Globus pallidus (tissue), 1 donor: ENCODE data around the gene MGMT.

Source experiments
- DNase-seq: peaks from one replicate; pipeline ENCODE4 v3.0.0-alpha.2; 2015; ENCODE audit warnings: low spot score

The MGMT gene

DNA sequence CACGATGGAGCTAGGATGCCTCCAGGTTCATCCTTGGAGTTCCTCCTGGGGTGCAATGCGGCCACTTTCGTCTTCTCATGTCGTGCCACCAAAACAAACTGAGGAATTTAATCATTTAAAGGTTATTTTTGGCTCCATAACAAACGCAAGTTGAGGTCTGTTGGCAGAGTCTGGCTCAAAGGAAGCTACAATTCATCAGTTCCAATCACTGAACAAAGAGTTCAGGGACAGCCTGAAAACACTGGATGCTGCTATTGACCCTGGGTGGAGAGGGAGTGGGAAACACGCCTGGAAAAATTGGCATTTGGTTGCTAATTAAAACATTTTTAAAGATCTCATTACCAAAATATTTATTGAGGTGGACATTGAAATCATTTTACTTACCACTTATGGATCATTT lies 11.4 kb upstream of the MGMT start:
- no peak for DNase-seq

- no peak for DNase-seq
Measured at GRCh38 chr10:129459762-129460539, 7.1 kb upstream of the MGMT start.

- DNase-seq, result no peak
Measured at GRCh38 chr10:129462257-129462795, 4.7 kb upstream of the MGMT start.

- no peak for DNase-seq
Measured at GRCh38 chr10:129464251-129464650, 2.8 kb upstream of the MGMT start.

DNA sequence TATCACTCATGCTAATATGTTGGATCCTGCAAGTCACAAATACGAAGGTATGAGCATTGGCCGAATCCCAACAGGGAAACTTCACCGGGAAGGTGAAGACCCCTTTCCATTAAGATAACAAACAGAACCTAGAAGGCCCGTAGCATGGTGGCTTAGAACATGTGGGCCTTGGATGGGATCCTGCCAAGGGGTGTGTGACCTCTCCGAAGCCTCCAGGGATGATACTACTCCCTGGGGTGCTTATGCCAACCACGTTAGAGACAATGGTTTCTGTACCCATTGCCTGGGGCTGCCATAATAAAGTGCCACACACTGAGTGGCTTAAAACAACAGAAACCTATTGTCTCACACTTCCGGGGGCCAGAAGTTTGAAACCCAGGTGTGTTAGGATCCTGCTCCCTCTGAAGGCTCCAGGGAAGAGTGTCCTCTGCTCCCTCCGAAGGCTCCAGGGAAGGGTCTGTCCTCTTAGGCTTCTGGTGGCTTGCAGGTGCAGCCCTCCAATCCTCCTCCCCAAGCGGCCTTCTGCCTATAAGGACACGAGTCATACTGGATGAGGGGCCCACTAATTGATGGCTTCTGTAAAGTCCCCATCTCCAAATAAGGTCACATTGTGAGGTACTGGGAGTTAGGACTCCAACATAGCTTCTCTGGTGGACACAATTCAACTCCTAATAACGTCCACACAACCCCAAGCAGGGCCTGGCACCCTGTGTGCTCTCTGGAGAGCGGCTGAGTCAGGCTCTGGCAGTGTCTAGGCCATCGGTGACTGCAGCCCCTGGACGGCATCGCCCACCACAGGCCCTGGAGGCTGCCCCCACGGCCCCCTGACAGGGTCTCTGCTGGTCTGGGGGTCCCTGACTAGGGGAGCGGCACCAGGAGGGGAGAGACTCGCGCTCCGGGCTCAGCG lies 992 bp upstream of the MGMT start:
- DNase-seq, result no peak

DNA sequence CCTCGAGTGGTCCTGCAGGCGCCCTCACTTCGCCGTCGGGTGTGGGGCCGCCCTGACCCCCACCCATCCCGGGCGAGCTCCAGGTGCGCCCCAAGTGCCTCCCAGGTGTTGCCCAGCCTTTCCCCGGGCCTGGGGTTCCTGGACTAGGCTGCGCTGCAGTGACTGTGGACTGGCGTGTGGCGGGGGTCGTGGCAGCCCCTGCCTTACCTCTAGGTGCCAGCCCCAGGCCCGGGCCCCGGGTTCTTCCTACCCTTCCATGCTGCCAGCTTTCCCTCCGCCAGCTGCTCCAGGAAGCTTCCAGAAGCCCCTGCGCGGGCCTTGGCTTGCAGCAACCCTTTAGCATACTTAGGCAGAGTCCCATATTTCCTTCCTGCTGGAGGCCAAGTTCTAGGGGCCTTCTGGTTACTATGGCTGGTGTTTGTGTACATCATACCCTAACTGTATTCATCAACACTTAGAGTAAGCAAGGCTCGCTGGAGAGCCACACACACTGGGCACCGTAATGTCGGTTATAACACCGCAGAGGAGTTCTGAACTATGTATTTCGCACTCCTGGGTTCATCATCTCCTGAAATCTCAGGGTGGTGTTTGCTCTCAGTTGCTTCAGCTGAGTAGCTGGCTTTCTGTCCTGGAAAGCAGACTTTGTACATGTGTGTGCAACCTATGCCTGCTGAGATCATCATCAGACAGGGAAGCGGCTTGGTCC lies 471 bp downstream of the MGMT start:
- DNase-seq, result no peak

GRCh38 chr10:129468187-129468586 lies 1.1 kb downstream of the MGMT start:
- DNase-seq, result no peak

GRCh38 chr10:129470103-129470851 lies 3.2 kb downstream of the MGMT start:
- DNase-seq, result no peak

DNA sequence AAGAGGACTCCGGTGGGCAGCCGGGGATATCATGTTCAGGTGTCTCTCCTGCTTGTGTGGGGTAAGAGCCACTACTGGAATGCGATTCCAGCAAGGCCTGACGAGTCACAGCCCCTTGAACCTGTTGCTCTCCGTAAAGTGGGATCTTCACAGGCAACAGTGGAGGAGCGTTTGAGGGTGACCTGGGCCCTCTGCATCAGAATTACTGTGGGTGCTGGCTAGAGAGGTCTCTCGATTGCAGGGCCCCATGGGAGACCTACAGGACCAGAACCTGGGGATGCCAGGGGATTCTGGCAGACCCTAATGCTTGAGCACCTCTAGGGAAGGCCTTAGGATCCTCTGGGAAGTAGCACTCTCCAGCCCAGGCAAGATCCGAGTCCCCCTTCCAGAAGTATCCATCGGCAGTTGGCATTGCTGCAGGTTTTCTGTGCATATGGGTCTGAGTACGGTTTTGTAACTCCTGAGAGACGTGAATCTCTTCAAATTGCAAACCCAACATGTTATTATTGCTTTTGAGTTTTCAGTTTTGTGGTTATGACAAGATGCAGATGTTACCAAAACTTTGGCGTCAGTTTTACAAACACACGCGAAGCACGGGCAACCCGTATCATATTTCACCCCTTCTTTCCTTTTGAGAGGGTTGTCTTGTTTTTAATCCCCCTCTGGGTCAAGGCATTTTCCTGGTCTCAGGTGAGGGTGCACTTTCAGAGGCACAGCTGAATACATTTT lies 4.6 kb downstream of the MGMT start:
- DNase-seq, result no peak

GRCh38 chr10:129472696-129473555 lies 5.9 kb downstream of the MGMT start:
- no peak for DNase-seq

- DNase-seq, result no peak
Measured at GRCh38 chr10:129474642-129475041, 7.6 kb downstream of the MGMT start.

DNA sequence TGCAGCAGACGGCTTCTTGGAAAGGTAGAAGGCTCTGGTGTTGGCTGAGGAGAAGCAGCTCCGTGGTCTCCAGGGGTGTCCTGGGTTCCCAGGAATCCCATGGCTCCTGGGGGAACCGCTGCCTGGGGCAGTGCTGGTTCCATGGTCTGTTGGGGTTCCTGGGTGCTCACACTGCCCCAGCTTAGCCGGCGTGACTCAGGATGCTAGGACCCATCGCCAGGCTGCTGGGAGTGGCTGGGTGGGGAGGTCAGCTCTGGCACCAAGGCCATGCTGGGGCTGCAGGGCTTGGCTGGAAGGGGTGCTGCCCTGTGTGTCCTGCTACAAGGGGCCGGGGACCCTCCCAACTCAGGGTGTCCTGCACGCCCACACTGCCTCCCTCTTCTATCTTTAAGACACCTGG lies 9.4 kb downstream of the MGMT start:
- DNase-seq, result no peak

GRCh38 chr10:129477051-129477450 lies 10.0 kb downstream of the MGMT start:
- DNase-seq, result no peak

DNA sequence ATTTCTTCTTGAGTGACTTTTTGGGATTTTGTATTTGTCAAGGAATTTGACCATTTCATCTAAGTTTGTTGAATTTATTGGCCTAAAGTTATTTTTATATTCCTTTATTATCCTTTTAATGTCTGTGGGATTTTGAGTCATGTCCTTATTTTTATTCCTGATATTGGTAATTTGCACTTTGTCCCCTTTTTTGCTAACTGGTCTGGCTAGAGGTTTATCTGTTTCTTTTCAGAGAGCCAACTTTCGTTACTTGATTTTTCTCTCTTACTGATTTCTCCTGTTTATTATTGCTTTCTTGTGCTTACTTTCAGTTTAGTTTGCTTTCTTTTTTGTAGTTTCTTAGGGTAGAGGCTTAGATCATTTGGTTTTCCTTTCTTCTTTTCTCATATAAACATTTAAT lies 14.6 kb downstream of the MGMT start:
- DNase-seq, result no peak

- DNase-seq, result no peak
Measured at GRCh38 chr10:129483430-129484010, 16.5 kb downstream of the MGMT start.

- DNase-seq, result no peak
Measured at GRCh38 chr10:129486805-129487204, 19.8 kb downstream of the MGMT start.

GRCh38 chr10:129491123-129491734 lies 24.2 kb downstream of the MGMT start:
- DNase-seq, result no peak

- no peak for DNase-seq
Measured at GRCh38 chr10:129494176-129494575, 27.1 kb downstream of the MGMT start.

DNA sequence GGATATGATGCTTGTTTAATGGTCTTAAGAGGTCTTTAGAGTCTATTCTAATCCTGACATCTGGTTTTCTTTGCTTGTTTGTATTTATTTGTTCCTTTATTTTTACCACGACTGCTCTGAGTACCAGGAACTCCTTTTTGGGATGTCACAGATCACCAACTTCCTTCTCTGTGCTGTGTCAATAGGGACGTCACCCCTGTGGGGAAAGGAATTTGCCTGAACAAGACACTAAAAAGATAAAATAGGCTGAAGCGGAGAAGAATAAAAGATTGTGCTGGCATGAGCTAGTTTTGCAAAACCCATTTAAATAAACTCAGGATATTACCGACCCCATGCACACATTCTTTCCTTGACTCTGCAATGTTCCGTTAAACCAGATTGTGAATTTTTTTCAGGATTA lies 27.7 kb downstream of the MGMT start:
- DNase-seq, result no peak
